Thoracic aorta (tissue), 2 donors: Measurements from ENCODE around the gene DNAI7. TPM values are rescaled to one million over a fixed set of nuclear protein-coding genes. Genes with fewer than 3 reads are reported as not detected.

Experiments
- ATAC-seq: fragments of 150-250 bp; one replicate; pipeline ENCODE4 v1.8.0; 2017; ENCODE audit warnings: low read depth; ENCODE audit not compliant: insufficient number of reproducible peaks, low FRiP score
- DNase-seq: peaks from one replicate; pipeline ENCODE4 v3.0.0-alpha.2; 2020; ENCODE audit warnings: low spot score
- H3K27ac ChIP-seq, 2 donors: fragments of 200-600 bp; sonication (generic); 1 replicate in 1 of 2; 2 replicates in 1 of 2; pipeline ENCODE4 v1.5.1; 2016; ENCODE audit warnings: mild to moderate bottlenecking in 2 of 2, moderate library complexity in 2 of 2
- H3K27me3 ChIP-seq: fragments of 200-600 bp; sonication (generic); replicated peaks from 2 replicates; pipeline ENCODE4 v1.6.0; 2016; ENCODE audit warnings: mild to moderate bottlenecking; ENCODE audit not compliant: insufficient read depth
- H3K36me3 ChIP-seq: fragments of 200-600 bp; sonication (generic); one replicate; pipeline ENCODE4 v1.5.1; 2016
- H3K4me1 ChIP-seq, 2 donors: fragments of 200-600 bp; sonication (generic); 1 replicate in 1 of 2; 2 replicates in 1 of 2; pipeline versions ENCODE4 v1.5.1 to v1.6.0; 2016; ENCODE audit warnings: low read depth in 2 of 2, mild to moderate bottlenecking in 1 of 2; ENCODE audit not compliant: control insufficient read depth in 1 of 2
- H3K4me3 ChIP-seq: fragments of 200-600 bp; sonication (generic); 2 replicates; pipeline ENCODE4 v1.5.1; 2016; ENCODE audit warnings: mild to moderate bottlenecking
- H3K9me3 ChIP-seq: fragments of 200-600 bp; sonication (generic); 2 replicates; pipeline ENCODE4 v1.5.1; 2016
- CTCF ChIP-seq: fragments of 200-600 bp; sonication (generic); IDR thresholded peaks from one replicate; pipeline ENCODE4 v1.5.1; 2019; ENCODE audit warnings: antibody characterized with exemption
- total RNA-seq, 2 donors: library from RNA; depleted of rRNA; stranded (reverse); fragments of >200 nt; gene quantifications; one replicate each; pipeline versions ENCODE4 v1.1.0 to v1.2.3, GENCODE V29; 2016

Gene DNAI7
- total RNA-seq, 2 donors from 2014 or later: not detected

- no peak for TF ChIP-seq CTCF
- no peaks in the 10 kb centered on the region for H3K36me3 ChIP-seq
- no peaks in the 10 kb centered on the region for H3K9me3 ChIP-seq
- no peak overlapping the region for H3K27ac ChIP-seq
- DNase-seq (no peak), ATAC-seq (no peak)
- H3K27me3 ChIP-seq: no peaks in the 10 kb centered on the region
- no peaks in the 10 kb centered on the region for H3K4me1 ChIP-seq
- no peak overlapping the region for H3K4me3 ChIP-seq
These were observed 71.8 kb downstream of the DNAI7 start for GRCh38 chr12:25123126-25123525.

- Histone ChIP-seq H3K27ac (no peak overlapping the region), H3K9me3 (no peaks in the 10 kb centered on the region), H3K36me3 (no peaks in the 10 kb centered on the region), H3K4me1 (no peaks in the 10 kb centered on the region), H3K4me3 (no peak overlapping the region), H3K27me3 (no peaks in the 10 kb centered on the region)
- no peak for TF ChIP-seq CTCF
- DNase-seq (no peak), ATAC-seq (no peak)
These were observed 73.0 kb downstream of the DNAI7 start for GRCh38 chr12:25121916-25122315.

- no peak for DNase-seq
- ATAC-seq: no peak
- H3K9me3 ChIP-seq: no peaks in the 10 kb centered on the region
These were observed 73.8 kb downstream of the DNAI7 start for GRCh38 chr12:25121110-25121509.

GRCh38 chr12:25119020-25119419 lies 75.9 kb downstream of the DNAI7 start:
- TF ChIP-seq CTCF: no peak
- peaks cover 0 to 4% of the 10 kb centered on the region in 2 donors for H3K4me1 ChIP-seq
- no peaks in the 10 kb centered on the region for H3K27me3 ChIP-seq
- H3K36me3 ChIP-seq: no peaks in the 10 kb centered on the region
- ATAC-seq (no peak), DNase-seq (no peak)
- H3K9me3 ChIP-seq: no peaks in the 10 kb centered on the region
- H3K27ac ChIP-seq: no peak overlapping the region
- H3K4me3 ChIP-seq: no peak overlapping the region

More at GRCh38 chr12:25121110-25121509, 73.8 kb downstream of the DNAI7 start:
- Histone ChIP-seq H3K27ac (no peak overlapping the region), H3K4me1 (no peaks in the 10 kb centered on the region), H3K36me3 (no peaks in the 10 kb centered on the region), H3K27me3 (no peaks in the 10 kb centered on the region), H3K4me3 (no peak overlapping the region)
- no peak for TF ChIP-seq CTCF

- ATAC-seq (no peak), DNase-seq (no peak)
- no peak overlapping the region for H3K27ac ChIP-seq
- no peaks in the 10 kb centered on the region for H3K36me3 ChIP-seq
- no peak overlapping the region for H3K4me3 ChIP-seq
- no peak for TF ChIP-seq CTCF
- no peaks in the 10 kb centered on the region for H3K27me3 ChIP-seq
- H3K9me3 ChIP-seq: no peaks in the 10 kb centered on the region
- H3K4me1 ChIP-seq: peaks cover 0 to 4% of the 10 kb centered on the region in 2 donors
These were observed 79.3 kb downstream of the DNAI7 start for GRCh38 chr12:25115677-25116076.
